BE2C (cell line): ENCODE measurements around the gene LAMA3.

Experiments
- DNase-seq: peaks from one replicate; pipeline ENCODE4 v3.0.0-alpha.2; 2020
- H3K27me3 ChIP-seq: fragments of 250-450 bp; sonication (Bioruptor Pico); 2 replicates; pipeline ENCODE4 v1.5.1; 2020; ENCODE audit warnings: mild to moderate bottlenecking
- H3K36me3 ChIP-seq: fragments of 250-450 bp; sonication (Bioruptor Pico); 2 replicates; pipeline ENCODE4 v1.5.1; 2020; ENCODE audit warnings: mild to moderate bottlenecking
- H3K4me1 ChIP-seq: fragments of 250-450 bp; sonication (Bioruptor Pico); 2 replicates; pipeline ENCODE4 v1.5.1; 2020
- H3K4me3 ChIP-seq: 2 replicates; pipeline ENCODE4 v1.5.1; 2011; ENCODE audit warnings: low read depth, low read length
- H3K9me3 ChIP-seq: fragments of 250-450 bp; sonication (Bioruptor Pico); 2 replicates; pipeline ENCODE4 v1.5.1; 2020
- CTCF ChIP-seq: IDR thresholded peaks from 2 replicates; pipeline ENCODE4 v1.5.1; 2012; ENCODE audit warnings: mild to moderate bottlenecking, low read depth, low read length

Gene LAMA3

GRCh38 chr18:23879126-23879525, 189.9 kb downstream of the LAMA3 start:
- Histone ChIP-seq H3K27me3 (no peaks in the 10 kb centered on the region), H3K4me3 (no peak overlapping the region), H3K36me3 (no peaks in the 10 kb centered on the region), H3K4me1 (no peaks in the 10 kb centered on the region), H3K9me3 (no peaks in the 10 kb centered on the region)
- DNase-seq = no peak
- TF ChIP-seq CTCF = no peak

- H3K27me3 ChIP-seq = no peaks in the 10 kb centered on the region
- no peaks in the 10 kb centered on the region for H3K9me3 ChIP-seq
- no peaks in the 10 kb centered on the region for H3K4me1 ChIP-seq
- H3K4me3 ChIP-seq = no peak overlapping the region
- no peak for DNase-seq
- H3K36me3 ChIP-seq = no peaks in the 10 kb centered on the region
- no peak for TF ChIP-seq CTCF
Measured at GRCh38 chr18:23879544-23879943, 190.3 kb downstream of the LAMA3 start.

- H3K4me1 ChIP-seq = no peaks in the 10 kb centered on the region
- no peaks in the 10 kb centered on the region for H3K9me3 ChIP-seq
- H3K36me3 ChIP-seq = no peaks in the 10 kb centered on the region
- TF ChIP-seq CTCF = no peak
- no peak for DNase-seq
- no peaks in the 10 kb centered on the region for H3K27me3 ChIP-seq
- no peak overlapping the region for H3K4me3 ChIP-seq
Measured at GRCh38 chr18:23879966-23880565, 190.8 kb downstream of the LAMA3 start.

GRCh38 chr18:23880931-23881617, 191.8 kb downstream of the LAMA3 start:
- TF ChIP-seq CTCF = no peak
- DNase-seq = no peak
- Histone ChIP-seq H3K4me3 (no peak overlapping the region), H3K27me3 (no peaks in the 10 kb centered on the region), H3K36me3 (no peaks in the 10 kb centered on the region), H3K4me1 (no peaks in the 10 kb centered on the region), H3K9me3 (no peaks in the 10 kb centered on the region)

GRCh38 chr18:23881778-23882177, 192.5 kb downstream of the LAMA3 start:
- Histone ChIP-seq H3K9me3 (no peaks in the 10 kb centered on the region), H3K36me3 (no peaks in the 10 kb centered on the region), H3K4me1 (no peaks in the 10 kb centered on the region), H3K27me3 (no peaks in the 10 kb centered on the region), H3K4me3 (no peak overlapping the region)
- TF ChIP-seq CTCF = no peak
- no peak for DNase-seq

GRCh38 chr18:23882616-23883276, 193.5 kb downstream of the LAMA3 start:
- H3K4me3 ChIP-seq = no peak overlapping the region
- no peak for TF ChIP-seq CTCF
- H3K27me3 ChIP-seq = no peaks in the 10 kb centered on the region
- no peaks in the 10 kb centered on the region for H3K36me3 ChIP-seq
- H3K4me1 ChIP-seq = no peaks in the 10 kb centered on the region
- no peaks in the 10 kb centered on the region for H3K9me3 ChIP-seq
- DNase-seq = no peak
